ENCODE results near the gene ZDHHC9.

The ZDHHC9 gene

DNA sequence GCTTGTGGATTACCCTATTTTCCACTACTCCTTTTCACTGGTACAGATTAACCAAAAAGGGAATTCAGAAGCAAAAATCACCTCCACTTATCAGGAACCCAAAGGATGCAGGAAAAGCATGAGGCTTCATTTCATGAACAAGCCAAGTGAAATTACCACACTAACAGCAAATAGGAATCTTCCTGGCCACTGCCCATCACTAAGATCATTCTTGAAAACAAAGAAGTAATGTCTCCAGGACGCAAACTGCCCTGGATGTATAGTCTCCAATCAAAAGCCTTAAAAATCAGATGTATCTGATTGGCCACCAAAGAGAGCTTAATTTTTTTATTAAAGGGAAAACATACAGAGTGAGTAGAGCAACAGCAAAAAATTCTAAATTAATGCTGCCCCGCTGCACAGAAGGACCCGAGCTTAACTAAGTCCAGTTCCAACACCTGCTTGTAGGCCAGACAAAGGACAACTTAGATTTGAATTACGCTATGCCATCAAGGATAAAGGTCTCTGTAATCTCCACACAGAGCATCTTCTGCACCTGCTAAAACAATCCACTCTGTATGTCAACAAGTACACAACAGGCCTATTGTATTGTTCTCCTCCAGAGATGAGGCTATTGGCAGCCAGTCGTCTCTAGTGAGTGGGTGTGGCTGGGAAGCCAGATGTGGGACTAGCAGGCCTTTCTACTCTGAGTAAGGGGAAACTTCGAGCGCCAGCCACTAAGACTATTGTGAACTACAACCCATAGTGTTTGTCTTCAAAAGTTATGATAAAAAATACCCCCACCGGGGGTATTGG lies 12.4 kb downstream of the ZDHHC9 start:
- TF ChIP-seq CEBPB (IDR thresholded peaks at IDR 0.05) = no peak
- TF ChIP-seq ZBTB7A (IDR thresholded peaks at IDR 0.05; ENCODE audit: low read depth) = no peak
- TF ChIP-seq FOXM1 (IDR thresholded peaks at IDR 0.05; ENCODE audit: borderline replicate concordance, low read depth) = no peak
- TF ChIP-seq, protein P1, sequence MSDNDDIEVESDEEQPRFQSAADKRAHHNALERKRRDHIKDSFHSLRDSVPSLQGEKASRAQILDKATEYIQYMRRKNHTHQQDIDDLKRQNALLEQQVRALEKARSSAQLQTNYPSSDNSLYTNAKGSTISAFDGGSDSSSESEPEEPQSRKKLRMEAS (IDR thresholded peaks at IDR 0.05) = no peak
- TF ChIP-seq EP300 (IDR thresholded peaks at IDR 0.05; ENCODE audit: borderline replicate concordance) = no peak
- no peak for TF ChIP-seq TAF1 (IDR thresholded peaks at IDR 0.05; ENCODE audit: low read depth)
- TF ChIP-seq REST (IDR thresholded peaks at IDR 0.05; ENCODE audit: low read depth) = no peak
- TF ChIP-seq EGR1 (IDR thresholded peaks at IDR 0.05) = no peak
- no peak for TF ChIP-seq CREB1 (IDR thresholded peaks at IDR 0.05; ENCODE audit: low read depth)
- no peak for TF ChIP-seq YY1 (IDR thresholded peaks at IDR 0.05; ENCODE audit: low read depth)

DNA sequence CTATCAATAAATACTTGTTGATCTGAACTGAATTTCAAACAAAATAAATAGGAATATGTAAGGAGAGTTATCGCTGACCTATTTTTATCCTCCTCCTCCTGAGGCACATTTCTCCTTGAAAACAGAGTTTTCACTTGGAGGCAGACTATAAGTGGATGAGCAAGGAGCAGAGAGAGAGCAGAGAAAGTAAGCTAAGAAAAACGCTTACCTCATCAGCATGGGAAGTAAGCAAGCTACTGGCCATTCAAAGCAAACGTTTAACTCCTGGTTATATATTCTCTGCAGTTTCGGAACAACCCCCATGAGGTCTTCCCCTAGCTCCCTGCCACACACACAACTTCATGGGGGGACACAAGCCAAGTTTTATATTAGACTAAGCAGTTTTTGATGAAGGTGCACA lies 13.2 kb downstream of the ZDHHC9 start:
- TF ChIP-seq RAD21 (IDR thresholded peaks at IDR 0.05; ENCODE audit: low read depth) = no peak
- TF ChIP-seq, protein P2, sequence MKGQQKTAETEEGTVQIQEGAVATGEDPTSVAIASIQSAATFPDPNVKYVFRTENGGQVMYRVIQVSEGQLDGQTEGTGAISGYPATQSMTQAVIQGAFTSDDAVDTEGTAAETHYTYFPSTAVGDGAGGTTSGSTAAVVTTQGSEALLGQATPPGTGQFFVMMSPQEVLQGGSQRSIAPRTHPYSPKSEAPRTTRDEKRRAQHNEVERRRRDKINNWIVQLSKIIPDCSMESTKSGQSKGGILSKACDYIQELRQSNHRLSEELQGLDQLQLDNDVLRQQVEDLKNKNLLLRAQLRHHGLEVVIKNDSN (IDR thresholded peaks at IDR 0.05) = no peak
- TF ChIP-seq TCF12 (IDR thresholded peaks at IDR 0.05; ENCODE audit: low read depth) = no peak

DNA sequence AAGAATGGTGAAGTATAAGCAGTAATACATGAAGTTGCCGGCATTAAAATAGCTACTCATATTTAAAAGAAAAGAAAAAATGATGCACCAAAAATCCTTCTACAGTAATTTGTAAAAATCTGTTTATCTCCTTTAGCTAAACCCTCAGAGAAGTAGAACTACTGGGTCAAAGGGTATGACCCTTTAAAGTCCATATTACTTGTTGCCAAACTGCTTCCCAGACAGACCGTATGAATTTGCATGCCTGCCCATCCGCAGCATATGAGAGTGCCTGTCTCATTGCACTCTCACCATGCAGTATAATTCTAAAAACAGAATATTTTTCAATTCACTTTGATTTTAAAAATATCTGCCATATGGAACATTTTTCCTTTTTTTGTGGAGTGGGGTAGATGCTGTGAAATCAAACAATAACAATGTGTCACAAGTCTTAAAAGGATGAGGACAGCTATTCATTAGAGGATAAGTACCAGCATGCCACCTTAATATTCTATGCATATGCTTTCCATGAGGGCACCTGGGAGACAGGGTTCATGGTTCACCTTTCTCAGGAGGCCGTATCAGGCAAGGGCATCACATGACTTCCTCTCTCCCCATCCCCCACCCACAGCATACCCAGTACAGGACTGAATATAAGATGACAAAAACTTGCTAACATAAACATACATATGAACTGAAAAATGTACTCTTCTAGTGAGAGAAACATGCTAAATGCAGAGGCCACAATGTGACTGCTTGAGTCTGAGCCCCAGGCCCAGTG lies 17.8 kb downstream of the ZDHHC9 start:
- no peak for TF ChIP-seq CEBPB (IDR thresholded peaks at IDR 0.05)
- TF ChIP-seq, protein P2 (IDR thresholded peaks at IDR 0.05) = peak; percentile 44; the same call in 1 of the 2 replicates

- no peak for TF ChIP-seq TAF1 (IDR thresholded peaks at IDR 0.05; ENCODE audit: low read depth)
- TF ChIP-seq YY1 (IDR thresholded peaks at IDR 0.05; ENCODE audit: low read depth) = no peak
- TF ChIP-seq, protein P1 (IDR thresholded peaks at IDR 0.05) = no peak
- no peak for TF ChIP-seq ZBTB7A (IDR thresholded peaks at IDR 0.05; ENCODE audit: low read depth)
- TF ChIP-seq EP300 (IDR thresholded peaks at IDR 0.05; ENCODE audit: borderline replicate concordance) = no peak
- TF ChIP-seq EGR1 (IDR thresholded peaks at IDR 0.05) = no peak
- no peak for TF ChIP-seq REST (IDR thresholded peaks at IDR 0.05; ENCODE audit: low read depth)
- TF ChIP-seq, protein P2 (IDR thresholded peaks at IDR 0.05) = no peak
- TF ChIP-seq CEBPB (IDR thresholded peaks at IDR 0.05) = no peak
- TF ChIP-seq FOXM1 (IDR thresholded peaks at IDR 0.05; ENCODE audit: borderline replicate concordance, low read depth) = no peak
- TF ChIP-seq TCF12 (IDR thresholded peaks at IDR 0.05; ENCODE audit: low read depth) = no peak
- TF ChIP-seq RAD21 (IDR thresholded peaks at IDR 0.05; ENCODE audit: low read depth) = no peak
- no peak for TF ChIP-seq TEAD4 (IDR thresholded peaks at IDR 0.05)
- TF ChIP-seq CREB1 (IDR thresholded peaks at IDR 0.05; ENCODE audit: low read depth) = no peak
- no peak for TF ChIP-seq NFIC (IDR thresholded peaks at IDR 0.05)
These were observed 19.1 kb downstream of the ZDHHC9 start for GRCh38 chrX:129824620-129825019.

- TF ChIP-seq YY1 (IDR thresholded peaks at IDR 0.05; ENCODE audit: low read depth) (no peak), TAF1 (IDR thresholded peaks at IDR 0.05; ENCODE audit: low read depth) (no peak), TCF12 (IDR thresholded peaks at IDR 0.05; ENCODE audit: low read depth) (no peak), EP300 (IDR thresholded peaks at IDR 0.05; ENCODE audit: borderline replicate concordance) (no peak), CEBPB (IDR thresholded peaks at IDR 0.05) (no peak), ZBTB7A (IDR thresholded peaks at IDR 0.05; ENCODE audit: low read depth) (no peak), EGR1 (IDR thresholded peaks at IDR 0.05) (no peak), CREB1 (IDR thresholded peaks at IDR 0.05; ENCODE audit: low read depth) (no peak), NFIC (IDR thresholded peaks at IDR 0.05) (no peak), REST (IDR thresholded peaks at IDR 0.05; ENCODE audit: low read depth) (no peak), TEAD4 (IDR thresholded peaks at IDR 0.05) (no peak), RAD21 (IDR thresholded peaks at IDR 0.05; ENCODE audit: low read depth) (no peak), FOXM1 (IDR thresholded peaks at IDR 0.05; ENCODE audit: borderline replicate concordance, low read depth) (no peak)
- TF ChIP-seq, protein P1 (IDR thresholded peaks at IDR 0.05) = no peak
- TF ChIP-seq, protein P2 (IDR thresholded peaks at IDR 0.05) = no peak
These were observed 20.2 kb downstream of the ZDHHC9 start for GRCh38 chrX:129823522-129823921.

Measured in Ishikawa (cell line).